Measurements from ENCODE around the gene IGFL1. TPM values are rescaled to one million over a fixed set of nuclear protein-coding genes. Genes with fewer than 3 reads are reported as not detected.

IGFL1 gene
- total and polyA plus RNA-seq, 2 of the 8 experiments (the other 6 are each of a cell fraction or from before 2014, with no cell fraction given), result not detected

DNA sequence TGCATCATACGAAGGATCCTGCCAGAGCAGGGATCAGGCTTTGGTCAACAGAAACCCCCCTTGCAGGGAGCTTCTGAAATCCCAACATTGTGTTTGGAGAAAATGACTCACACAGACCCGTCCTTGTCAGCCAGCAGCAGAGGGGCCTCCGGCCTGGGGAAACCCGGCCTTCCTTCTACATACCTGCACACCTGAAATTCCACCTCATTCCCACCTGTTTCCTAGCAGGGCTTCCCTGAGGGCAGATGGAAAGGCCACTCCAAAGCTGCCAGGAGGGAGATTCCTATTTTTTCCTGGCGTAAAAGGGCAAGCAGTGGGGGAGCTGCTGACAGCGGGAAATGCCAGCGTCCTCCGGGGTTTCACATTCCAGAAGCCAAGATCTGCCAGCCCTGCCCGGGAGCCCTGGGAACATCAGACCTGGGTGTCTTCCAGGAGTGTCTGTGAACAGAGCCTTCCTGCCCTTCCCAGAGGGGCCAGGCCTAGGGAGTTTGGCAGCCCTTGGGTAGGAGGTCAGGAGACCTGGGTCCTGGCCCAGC, 3.0 kb upstream of the IGFL1 start:
- POLR2A ChIA-PET (ENCODE audit: partially characterized antibody), result no interaction called here
- H2BK15ac ChIP-seq (ENCODE audit: low read length), result no peak overlapping the region
- no peak for FAIRE-seq
- H4K20me1 ChIP-seq (replicated peaks in 1 of 2; ENCODE audit: control insufficient read depth in 1 of 2, insufficient read depth in 2 of 2, low read length in 2 of 2), result no peaks in the 10 kb centered on the region
- CTCF ChIA-PET (ENCODE audit: partially characterized antibody), result interaction anchor here (0.7 to 1.4 kb wide), 3 partner anchors 16 to 37 kb away, joined by 3 read pairs; no protein-coding TSS in a partner anchor
- H3K23ac ChIP-seq (ENCODE audit: insufficient read length), result no peak overlapping the region
- H3K27ac ChIP-seq (ENCODE audit: low read depth, low read length), result no peak overlapping the region; the same call in 1 of the 2 replicates
- no peak overlapping the region for H2BK120ac ChIP-seq (replicated peaks; ENCODE audit: low read depth, low read length)
- WGBS, 2 experiments (ENCODE audit: extremely low coverage in 1 of 2, insufficient coverage in 1 of 2, insufficient read length in 1 of 2, insufficient replicate concordance in 2 of 2, low coverage in 1 of 2, low lambda C conversion rate in 2 of 2, missing lambda C conversion rate in 1 of 2), result 84% methylated on average over 9 of the region's 9 CpGs; no CpG with 5 or more reads in 1 of the 2 experiments
- H3K36me3 ChIP-seq (ENCODE audit: control insufficient read depth in 2 of 4, insufficient read depth in 4 of 4, low read length in 3 of 4), result no peaks in the 10 kb centered on the region
- no peak overlapping the region for H3K4ac ChIP-seq (replicated peaks; ENCODE audit: insufficient read length, low read depth, low read length)
- TF ChIP-seq TAF1 (IDR thresholded peaks at IDR 0.05; ENCODE audit: low read depth, low read length) (no peak), CTBP2 (IDR thresholded peaks at IDR 0.05; ENCODE audit: borderline replicate concordance, insufficient read depth, insufficient read length, low read length) (no peak)
- no peak overlapping the region for H3K4me3 ChIP-seq (ENCODE audit: extremely low read depth in 1 of 4, insufficient read depth in 2 of 4, low read depth in 3 of 4, low read length in 4 of 4)
- peaks cover 0 to 2% (median under 1%) of the 10 kb centered on the region in 4 experiments; a peak in 1 of 7 replicates for H3K27me3 ChIP-seq (replicated peaks in 1 of 4; ENCODE audit: control insufficient read depth in 3 of 4, extremely low read depth in 1 of 4, insufficient read depth in 3 of 4, low read length in 3 of 4)
- H2AK5ac ChIP-seq (ENCODE audit: low read depth, low read length), result no peak overlapping the region
- H3K9ac ChIP-seq (replicated peaks in 1 of 4; ENCODE audit: extremely low read depth in 1 of 4, low read depth in 3 of 4, low read length in 3 of 4), result no peak overlapping the region
- no peaks in the 10 kb centered on the region for H3K23me2 ChIP-seq (ENCODE audit: low read depth, low read length)
- no peaks in the 10 kb centered on the region for H3K9me3 ChIP-seq (ENCODE audit: insufficient read depth in 2 of 2, low read depth in 1 of 2, low read length in 1 of 2)
- no peak for DNase-seq (ENCODE audit: low read depth in 1 of 2, low spot score in 2 of 2)
- no peak overlapping the region for H3K56ac ChIP-seq (replicated peaks; ENCODE audit: insufficient read length, low read depth, low read length)
- no peak overlapping the region for H3K4me2 ChIP-seq (ENCODE audit: insufficient read depth in 1 of 2, low read depth in 2 of 2, low read length in 2 of 2)
- no peaks in the 10 kb centered on the region for H3K79me2 ChIP-seq (ENCODE audit: control insufficient read depth in 1 of 2, insufficient read depth in 2 of 2, low read length in 2 of 2)
- no peak overlapping the region for H2BK20ac ChIP-seq (ENCODE audit: low read length)
- no peak overlapping the region for H4K91ac ChIP-seq (replicated peaks; ENCODE audit: insufficient read length, low read length)
- H2BK12ac ChIP-seq (ENCODE audit: low read depth, low read length), result no peak overlapping the region
- no peak overlapping the region for H3K14ac ChIP-seq (ENCODE audit: insufficient read length)
- H4K8ac ChIP-seq (ENCODE audit: extremely low read depth, insufficient read depth, low read length), result no peak overlapping the region
- no peak overlapping the region for H3K18ac ChIP-seq (ENCODE audit: extremely low read depth, low read length)
- 0 out of 7 replicates have a peak, but pooled peaks cover 0 to 3% (median 0%) of the 10 kb centered on the region in 4 experiments for H3K4me1 ChIP-seq (replicated peaks in 1 of 4; ENCODE audit: control insufficient read depth in 3 of 4, insufficient read depth in 4 of 4, low read length in 3 of 4)
- H2BK5ac ChIP-seq (ENCODE audit: low read depth, low read length), result no peak overlapping the region
- H4K5ac ChIP-seq (ENCODE audit: insufficient read length, low read depth, low read length), result no peak overlapping the region
- no peak overlapping the region for H2AFZ ChIP-seq (ENCODE audit: low read length)
- no peaks in the 10 kb centered on the region for H3K79me1 ChIP-seq (ENCODE audit: low read depth, low read length)

All from H1 (cell line).